Progenitor cell of endocrine pancreas (in vitro differentiated cells): ENCODE results near the gene CCDC107. TPM values are rescaled to one million over a fixed set of nuclear protein-coding genes. Genes with fewer than 3 reads are reported as not detected.
"Not testable (repeated sequence)": the region's sequence is repeated elsewhere in the genome, so short reads cannot be mapped to it uniquely, and the experiment has no call there.

ENCODE experiments used
- DNase-seq: peaks from one replicate; pipeline ENCODE4 v3.0.0; 2021; ENCODE audit warnings: low spot score; ENCODE audit not compliant: unreplicated experiment
- H3K27ac Mint-ChIP-seq: 2 replicates; pipeline ENCODE4 v1.8.0; 2021; ENCODE audit warnings: mild to moderate bottlenecking, moderate library complexity, mixed read lengths
- H3K27me3 Mint-ChIP-seq: 2 replicates; pipeline ENCODE4 v1.8.0; 2021; ENCODE audit warnings: mixed read lengths
- H3K36me3 Mint-ChIP-seq: 2 replicates; pipeline ENCODE4 v1.8.0; 2022; ENCODE audit warnings: mixed read lengths; ENCODE audit not compliant: insufficient read depth
- H3K4me1 Mint-ChIP-seq: 2 replicates; pipeline ENCODE4 v1.8.0; 2021; ENCODE audit warnings: low read depth, mixed read lengths
- H3K4me3 Mint-ChIP-seq: 2 replicates; pipeline ENCODE4 v1.8.0; 2021; ENCODE audit warnings: low read depth, mild to moderate bottlenecking, moderate library complexity, mixed read lengths
- H3K9me3 Mint-ChIP-seq: 2 replicates; pipeline ENCODE4 v1.8.0; 2021; ENCODE audit warnings: low read depth, mixed read lengths
- CTCF ChIP-seq: fragments of 200-600 bp; sonication (generic); IDR thresholded peaks from one replicate; pipeline ENCODE4 v1.5.0; 2021; ENCODE audit warnings: antibody characterized with exemption, mild to moderate bottlenecking; ENCODE audit not compliant: unreplicated experiment
- long read RNA-seq: library from polyadenylated mRNA; unstranded; transcript quantifications from one replicate; pipeline ENCODE4 v2.0.0, GENCODE V29; 2020
- total RNA-seq: library from RNA; stranded (reverse); gene quantifications from 2 replicates; pipeline ENCODE4 v1.2.1, GENCODE V29; 2021

The CCDC107 gene
- total RNA-seq = 17.2 and 18.8 TPM in 2 replicates
- long read RNA-seq, partial matches to known transcripts = 0 of 6 reads
- long read RNA-seq, other reads (novel, unspliced or antisense) = 3 of 6 reads

- Mint-ChIP-seq H3K9me3 (no peaks in the 10 kb centered on the region), H3K36me3 (peaks cover 9% of the 10 kb centered on the region), H3K27me3 (peaks cover 6% of the 10 kb centered on the region), H3K27ac (peak within 1 kb of the TSS; percentile 100), H3K4me1 (peaks cover 13% of the 10 kb centered on the region), H3K4me3 (peak within 1 kb of the TSS; percentile 85)
- TF ChIP-seq CTCF = peak; percentile 93
- DNase-seq = peak; percentile 85
Observed at GRCh38 chr9:35658137-35658967, at the start of gene CCDC107. CCDC107 (plus strand) TSS chr9:35658292; CDS start chr9:35658380, 88 bp downstream.

GRCh38 chr9:35609001-35609819 lies 48.9 kb upstream of the CCDC107 start:
- TF ChIP-seq CTCF = no peak
- Mint-ChIP-seq H3K27ac (no peak overlapping the region), H3K4me3 (no peak overlapping the region), H3K9me3 (no peaks in the 10 kb centered on the region), H3K4me1 (peaks cover 13% of the 10 kb centered on the region), H3K36me3 (peaks cover 7% of the 10 kb centered on the region), H3K27me3 (peaks cover 16% of the 10 kb centered on the region)
- DNase-seq = no peak

- Mint-ChIP-seq H3K27me3 (peaks cover 22% of the 10 kb centered on the region), H3K27ac (no peak overlapping the region), H3K4me3 (no peak overlapping the region), H3K36me3 (peaks cover 7% of the 10 kb centered on the region), H3K9me3 (no peaks in the 10 kb centered on the region), H3K4me1 (peaks cover 9% of the 10 kb centered on the region)
- DNase-seq = no peak
- TF ChIP-seq CTCF = no peak
Observed at GRCh38 chr9:35609820-35610163, 48.3 kb upstream of the CCDC107 start.

- peaks cover 6% of the 10 kb centered on the region for H3K4me1 Mint-ChIP-seq
- no peak for DNase-seq
- H3K27ac Mint-ChIP-seq = no peak overlapping the region
- peaks cover 7% of the 10 kb centered on the region for H3K36me3 Mint-ChIP-seq
- peaks cover 36% of the 10 kb centered on the region for H3K27me3 Mint-ChIP-seq
- TF ChIP-seq CTCF = peak; percentile 71
- no peak overlapping the region for H3K4me3 Mint-ChIP-seq
- H3K9me3 Mint-ChIP-seq = no peaks in the 10 kb centered on the region
Observed at GRCh38 chr9:35611230-35611797, 46.8 kb upstream of the CCDC107 start.

- DNase-seq, H3K27ac Mint-ChIP-seq, H3K4me1 Mint-ChIP-seq, H3K4me3 Mint-ChIP-seq, H3K9me3 Mint-ChIP-seq, H3K36me3 Mint-ChIP-seq: not testable (repeated sequence)
- H3K27me3 Mint-ChIP-seq = peaks cover 41% of the 10 kb centered on the region
Observed at GRCh38 chr9:35612066-35612465, 46.0 kb upstream of the CCDC107 start.
